CD14-positive monocyte (primary cell): ENCODE data around the gene ATF7IP2. TPM values are rescaled to one million over a fixed set of nuclear protein-coding genes. Genes with fewer than 3 reads are reported as not detected.
A peak's percentile ranks its signal among the peaks of the same experiment; 100 is the strongest.

ENCODE experiments used
- DNase-seq, 3 donors: peaks; one replicate each; pipeline ENCODE4 v3.0.0-alpha.2; 2011 to 2022
- H2AFZ ChIP-seq: 2 replicates; pipeline ENCODE4 v1.6.0; 2012; ENCODE audit warnings: mild to moderate bottlenecking, low read depth, low read length, inconsistent platforms; ENCODE audit not compliant: insufficient read depth, poor library complexity, severe bottlenecking
- H3K27ac ChIP-seq, 2 donors: 1 replicate in 1 of 2; 2 replicates in 1 of 2; pipeline ENCODE4 v1.5.1; 2012 to 2013; ENCODE audit warnings: low read length in 2 of 2, control low read depth in 1 of 2, inconsistent platforms in 1 of 2, low read depth in 1 of 2, mild to moderate bottlenecking in 1 of 2
- H3K27me3 ChIP-seq, 2 donors: one replicate each; pipeline versions ENCODE4 v1.6.0 to v1.6.1; 2011 to 2013; ENCODE audit warnings: low read length in 2 of 2; ENCODE audit not compliant: control insufficient read depth in 2 of 2, insufficient read depth in 2 of 2
- H3K36me3 ChIP-seq, 2 donors: replicated peaks in 1 of 2; 1 replicate in 1 of 2; 2 replicates in 1 of 2; pipeline versions ENCODE4 v1.5.1 to v1.6.1; 2012 to 2013; ENCODE audit warnings: low read length in 2 of 2, control low read depth in 1 of 2, inconsistent platforms in 1 of 2, mild to moderate bottlenecking in 1 of 2; ENCODE audit not compliant: insufficient read depth in 2 of 2, control insufficient read depth in 1 of 2
- H3K4me1 ChIP-seq, 2 donors: 1 replicate in 1 of 2; 2 replicates in 1 of 2; pipeline versions ENCODE4 v1.5.1 to v1.6.1; 2012 to 2013; ENCODE audit warnings: low read length in 2 of 2, control low read depth in 1 of 2, inconsistent platforms in 1 of 2, mild to moderate bottlenecking in 1 of 2, moderate library complexity in 1 of 2; ENCODE audit not compliant: insufficient read depth in 2 of 2, control insufficient read depth in 1 of 2
- H3K4me2 ChIP-seq: replicated peaks from 2 replicates; pipeline ENCODE3; 2012; ENCODE audit warnings: low read length, moderate library complexity, mild to moderate bottlenecking; ENCODE audit not compliant: poor library complexity, severe bottlenecking; ENCODE audit errors: extremely low read depth
- H3K4me3 ChIP-seq, 3 experiments: fragments of 200-600 bp in 1 of 3; sonication (generic) in 1 of 3; replicated peaks in 1 of 3; 1 replicate in 2 of 3; 2 replicates in 1 of 3; pipeline ENCODE4 v1.5.1; 2011 to 2013; ENCODE audit warnings: low read length in 3 of 3, mild to moderate bottlenecking in 3 of 3, control low read depth in 2 of 3, low read depth in 2 of 3, inconsistent platforms in 1 of 3, moderate library complexity in 1 of 3
- H3K79me2 ChIP-seq: 2 replicates; pipeline ENCODE4 v1.6.0; 2012; ENCODE audit warnings: mild to moderate bottlenecking, control low read depth, inconsistent platforms, low read length, moderate library complexity; ENCODE audit not compliant: insufficient read depth
- H3K9ac ChIP-seq: 2 replicates; pipeline ENCODE4 v1.6.0; 2017; ENCODE audit warnings: low read length, mild to moderate bottlenecking; ENCODE audit not compliant: insufficient read depth, poor library complexity, severe bottlenecking
- H3K9me3 ChIP-seq, 2 donors: replicated peaks in 1 of 2; 1 replicate in 1 of 2; 2 replicates in 1 of 2; pipeline versions ENCODE4 v1.5.1 to v1.6.1; 2012 to 2013; ENCODE audit warnings: low read length in 2 of 2, control low read depth in 1 of 2; ENCODE audit not compliant: control insufficient read depth in 1 of 2, insufficient read depth in 1 of 2
- H4K20me1 ChIP-seq: 2 replicates; pipeline ENCODE4 v1.6.0; 2012; ENCODE audit warnings: mild to moderate bottlenecking, low read length, control low read depth, moderate library complexity; ENCODE audit not compliant: insufficient read depth
- H3K27ac Mint-ChIP-seq, 7 donors: one replicate each; pipeline ENCODE4 v1.8.0; 2020; ENCODE audit warnings: mild to moderate bottlenecking in 7 of 7, mixed read lengths in 7 of 7, moderate library complexity in 6 of 7, inconsistent platforms in 2 of 7
- H3K27me3 Mint-ChIP-seq, 3 donors: one replicate each; pipeline ENCODE4 v1.8.0; 2021 to 2022; ENCODE audit warnings: low read depth in 3 of 3, mild to moderate bottlenecking in 3 of 3, mixed read lengths in 3 of 3, moderate library complexity in 3 of 3, inconsistent platforms in 1 of 3
- H3K36me3 Mint-ChIP-seq, 2 donors: one replicate each; pipeline ENCODE4 v1.8.0; 2020; ENCODE audit warnings: mixed read lengths in 2 of 2, inconsistent platforms in 1 of 2, mild to moderate bottlenecking in 1 of 2
- H3K4me1 Mint-ChIP-seq: one replicate; pipeline ENCODE4 v1.8.0; 2020; ENCODE audit warnings: mild to moderate bottlenecking, mixed read lengths
- H3K4me3 Mint-ChIP-seq, 2 donors: one replicate each; pipeline ENCODE4 v1.8.0; 2020; ENCODE audit warnings: mild to moderate bottlenecking in 2 of 2, mixed read lengths in 2 of 2, moderate library complexity in 1 of 2
- H3K9me3 Mint-ChIP-seq, 7 donors: one replicate each; pipeline ENCODE4 v1.8.0; 2020 to 2022; ENCODE audit warnings: mixed read lengths in 7 of 7, mild to moderate bottlenecking in 6 of 7, moderate library complexity in 6 of 7, inconsistent platforms in 2 of 7
- CTCF ChIP-seq: fragments of 200-600 bp; IDR thresholded peaks from one replicate; pipeline ENCODE4 v1.8.0; 2022; ENCODE audit warnings: antibody characterized with exemption, mild to moderate bottlenecking
- WGBS: methylation state at CpG from one replicate; pipeline ENCODE4 v1.1.5; 2013; ENCODE audit warnings: missing lambda C conversion rate; ENCODE audit not compliant: insufficient coverage; 5-methylcytosine and 5-hydroxymethylcytosine counted together
- intact Hi-C, 2 donors: fragments of 100-400 bp; cut with micrococcal nuclease; formaldehyde crosslinking; loops; one replicate each; pipeline versions ENCODE4 v1.15.0 to v1.15.1; 2023
- polyA plus RNA-seq, 3 donors: library from polyadenylated mRNA; depleted of rRNA in 1 of 3; unstranded in 2 of 3; stranded (reverse) in 1 of 3; fragments of 300-500 nt in 2 of 3; fragments of >200 nt in 1 of 3; fragmentation: Illumina TruSeq in 2 of 3; gene quantifications; 1 replicate in 2 of 3; 2 replicates in 1 of 3; pipeline ENCODE4 v1.2.3, GENCODE V29; 2012 to 2021

ATF7IP2 gene
- polyA plus RNA-seq, 3 donors: 8.7 to 36.4 (median 11.9) TPM

DNA sequence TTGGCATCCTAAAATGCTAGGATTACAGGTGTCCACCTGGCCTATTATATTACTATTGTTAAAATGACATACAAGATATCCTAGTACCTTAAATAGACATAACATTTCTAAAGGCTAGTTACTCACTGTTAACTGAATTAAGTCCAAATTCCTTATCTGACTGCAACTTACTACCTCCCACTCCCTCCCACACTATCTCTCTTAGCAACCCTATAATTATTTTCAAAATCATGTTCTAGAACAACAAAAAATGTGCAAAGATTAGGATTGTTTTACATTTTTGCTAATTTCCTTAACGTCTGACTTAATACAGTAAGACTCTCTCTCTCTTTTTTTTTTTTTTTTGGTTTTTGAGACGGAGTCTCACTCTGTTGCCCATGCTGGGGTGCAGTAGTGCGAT is 2.2 kb upstream of the ATF7IP2 start:
- H3K4me1 ChIP-seq: peaks cover 12 to 15% of the 10 kb centered on the region in 2 donors

DNA sequence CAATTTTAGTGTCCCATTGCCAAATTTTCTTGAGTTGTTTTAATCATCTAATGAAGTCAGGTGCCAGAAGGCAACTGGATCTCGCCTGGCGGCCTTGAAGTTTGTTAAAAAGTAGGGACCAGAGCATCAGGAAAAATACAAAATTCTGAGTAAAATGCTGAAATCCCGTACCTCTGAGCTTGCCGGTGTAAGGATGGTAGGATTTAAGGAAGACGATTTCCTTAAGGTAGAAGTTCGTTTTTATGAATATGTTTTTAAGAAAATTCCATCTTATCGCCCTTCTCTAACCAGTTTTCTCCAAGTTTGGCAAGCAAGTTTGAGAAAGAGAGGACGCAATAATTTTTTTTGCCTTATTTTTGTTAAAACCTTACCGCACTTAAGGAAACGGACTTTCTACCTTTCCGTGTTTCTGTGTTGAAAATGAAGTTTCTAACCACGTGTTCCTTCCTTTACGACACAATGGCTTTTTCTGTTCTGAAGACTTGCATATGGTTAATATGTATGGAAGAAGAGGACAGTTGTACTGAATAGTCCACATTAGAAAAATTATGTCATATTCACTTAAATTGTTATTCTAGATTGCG is 748 bp downstream of the ATF7IP2 start:
- H4K20me1 ChIP-seq: no peaks in the 10 kb centered on the region
- peak overlapping the region; percentile 88 for H2AFZ ChIP-seq
- no peak for DNase-seq
- H3K27me3 Mint-ChIP-seq: peaks cover 0 to 6% (median 0%) of the 10 kb centered on the region in 3 donors
- peak overlapping the region; percentile 86 for H3K9ac ChIP-seq
- H3K36me3 Mint-ChIP-seq: peaks cover 4 to 11% of the 10 kb centered on the region in 2 donors
- H3K4me1 ChIP-seq: peaks cover 12 to 15% of the 10 kb centered on the region in 2 donors
- H3K4me2 ChIP-seq: peak overlapping the region; percentile 90
- H3K79me2 ChIP-seq: peaks cover 17% of the 10 kb centered on the region
- H3K4me3 Mint-ChIP-seq: peak overlapping the region; percentile 89 to 97
- H3K4me3 ChIP-seq: peak overlapping the region; percentile 65 to 83 (median 72)
- intact Hi-C loops: no loop called here
- peaks cover 23% of the 10 kb centered on the region for H3K4me1 Mint-ChIP-seq
- 39% methylated on average over 4 of the region's 14 CpGs for WGBS
- peak overlapping the region in 6 of 7 donors; percentile 72 to 93 (median 84) for H3K27ac Mint-ChIP-seq
- no peaks in the 10 kb centered on the region for H3K36me3 ChIP-seq
- H3K27me3 ChIP-seq: no peaks in the 10 kb centered on the region
- peaks cover 0 to 4% of the 10 kb centered on the region in 2 donors for H3K9me3 ChIP-seq
- TF ChIP-seq CTCF: no peak
- peaks cover 3 to 25% (median 11%) of the 10 kb centered on the region in 7 donors for H3K9me3 Mint-ChIP-seq
- H3K27ac ChIP-seq: peak overlapping the region; percentile 30 to 74

More for the DNA sequence above, 2.2 kb upstream of the ATF7IP2 start:
- peaks cover 0 to 8% (median 0%) of the 10 kb centered on the region in 3 donors for H3K27me3 Mint-ChIP-seq
- TF ChIP-seq CTCF: no peak
- H3K4me3 Mint-ChIP-seq: no peak overlapping the region
- intact Hi-C loops: no loop called here
- peak overlapping the region in 1 of 7 donors; percentile 55 for H3K27ac Mint-ChIP-seq
- no peak overlapping the region for H3K4me3 ChIP-seq
- H3K79me2 ChIP-seq: peaks cover 17% of the 10 kb centered on the region
- peaks cover 21% of the 10 kb centered on the region for H3K4me1 Mint-ChIP-seq
- no peak overlapping the region for H3K9ac ChIP-seq
- H2AFZ ChIP-seq: no peak overlapping the region
- no peak overlapping the region for H3K4me2 ChIP-seq
- H3K9me3 ChIP-seq: peaks cover 0 to 4% of the 10 kb centered on the region in 2 donors
- 80% methylated on average over 1 of the region's 3 CpGs for WGBS
- H3K36me3 ChIP-seq: no peaks in the 10 kb centered on the region
- H3K27me3 ChIP-seq: no peaks in the 10 kb centered on the region
- no peaks in the 10 kb centered on the region for H4K20me1 ChIP-seq
- no peak for DNase-seq
- peaks cover 3 to 20% (median 10%) of the 10 kb centered on the region in 7 donors for H3K9me3 Mint-ChIP-seq
- peaks cover 0 to 4% of the 10 kb centered on the region in 2 donors for H3K36me3 Mint-ChIP-seq
- H3K27ac ChIP-seq: no peak overlapping the region
